Ascending aorta (tissue), 2 donors: ENCODE measurements around the gene STK39. TPM values are rescaled to one million over a fixed set of nuclear protein-coding genes. Genes with fewer than 3 reads are reported as not detected.
A peak's percentile ranks its signal among the peaks of the same experiment; 100 is the strongest.

ENCODE experiments used
- DNase-seq, 2 donors: peaks; one replicate each; pipeline ENCODE4 v3.0.0-alpha.2; 2019; ENCODE audit warnings: low spot score in 2 of 2
- H3K27ac ChIP-seq, 2 donors: fragments of 200-600 bp; sonication (generic); one replicate each; pipeline ENCODE4 v1.5.1; 2016 to 2017; ENCODE audit warnings: mild to moderate bottlenecking in 1 of 2
- H3K27me3 ChIP-seq: fragments of 200-600 bp; sonication (generic); one replicate; pipeline ENCODE4 v1.5.1; 2017
- H3K36me3 ChIP-seq, 2 donors: fragments of 200-600 bp; sonication (generic); one replicate each; pipeline ENCODE4 v1.5.1; 2016
- H3K4me1 ChIP-seq, 2 donors: fragments of 200-600 bp; sonication (generic); one replicate each; pipeline ENCODE4 v1.5.1; 2016 to 2017; ENCODE audit warnings: mild to moderate bottlenecking in 1 of 2
- H3K4me3 ChIP-seq, 2 donors: fragments of 200-600 bp; sonication (generic); one replicate each; pipeline ENCODE4 v1.5.1; 2016 to 2017; ENCODE audit warnings: mild to moderate bottlenecking in 1 of 2
- H3K9me3 ChIP-seq, 2 donors: fragments of 200-600 bp; sonication (generic); one replicate each; pipeline ENCODE4 v1.5.1; 2016
- intact Hi-C: fragments of 100-400 bp; cut with DNase I; formaldehyde crosslinking; loops from one replicate; pipeline ENCODE4 v1.15.1; 2023
- total RNA-seq: library from RNA; depleted of rRNA; stranded (reverse); fragments of >200 nt; gene quantifications from one replicate; pipeline ENCODE4 v1.1.0, GENCODE V29; 2016
- TF ChIP-seq, protein P1 (sequence below), 3 experiments: fragments of 200-600 bp in 2 of 3; fragments of 450-650 bp in 1 of 3; sonication (generic) in 2 of 3; IDR thresholded peaks; one replicate each; pipeline ENCODE4 v1.5.1; 2016 to 2019; ENCODE audit warnings: antibody characterized with exemption in 3 of 3, mild to moderate bottlenecking in 1 of 3, moderate library complexity in 1 of 3

STK39 gene
- total RNA-seq, 1 donor from 2014 or later: 7.5 TPM

DNA sequence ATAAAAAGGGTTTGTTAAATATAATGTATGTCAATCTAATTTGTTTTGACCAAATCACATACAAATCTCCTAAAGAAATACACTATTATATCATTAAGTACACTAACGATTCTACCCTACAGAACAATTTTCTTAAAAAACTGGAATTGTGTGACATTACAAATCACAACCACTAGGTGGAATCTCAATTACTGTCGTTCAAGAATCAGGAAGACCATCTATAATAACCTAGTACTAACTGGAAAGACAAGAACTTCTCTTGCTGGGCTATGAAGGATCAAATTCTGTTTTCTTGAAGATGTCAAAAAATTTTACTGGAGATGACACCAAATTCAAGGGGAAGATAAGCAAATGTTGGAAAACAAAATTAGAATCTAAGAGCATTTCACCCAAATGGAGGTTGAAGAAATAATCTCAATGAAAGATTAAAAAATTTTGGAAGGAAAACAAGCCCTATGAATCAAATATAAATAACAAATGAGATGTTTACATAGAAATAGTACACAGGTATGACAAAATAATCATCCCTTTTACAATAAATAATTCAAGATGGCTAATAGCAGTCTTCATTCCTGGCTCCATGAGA lies 110.9 kb downstream of the STK39 start:
- H3K27ac ChIP-seq: no peak overlapping the region
- peaks cover 0 to 4% of the 10 kb centered on the region in 2 donors for H3K36me3 ChIP-seq
- intact Hi-C loops: no loop called here
- TF ChIP-seq, protein P1, sequence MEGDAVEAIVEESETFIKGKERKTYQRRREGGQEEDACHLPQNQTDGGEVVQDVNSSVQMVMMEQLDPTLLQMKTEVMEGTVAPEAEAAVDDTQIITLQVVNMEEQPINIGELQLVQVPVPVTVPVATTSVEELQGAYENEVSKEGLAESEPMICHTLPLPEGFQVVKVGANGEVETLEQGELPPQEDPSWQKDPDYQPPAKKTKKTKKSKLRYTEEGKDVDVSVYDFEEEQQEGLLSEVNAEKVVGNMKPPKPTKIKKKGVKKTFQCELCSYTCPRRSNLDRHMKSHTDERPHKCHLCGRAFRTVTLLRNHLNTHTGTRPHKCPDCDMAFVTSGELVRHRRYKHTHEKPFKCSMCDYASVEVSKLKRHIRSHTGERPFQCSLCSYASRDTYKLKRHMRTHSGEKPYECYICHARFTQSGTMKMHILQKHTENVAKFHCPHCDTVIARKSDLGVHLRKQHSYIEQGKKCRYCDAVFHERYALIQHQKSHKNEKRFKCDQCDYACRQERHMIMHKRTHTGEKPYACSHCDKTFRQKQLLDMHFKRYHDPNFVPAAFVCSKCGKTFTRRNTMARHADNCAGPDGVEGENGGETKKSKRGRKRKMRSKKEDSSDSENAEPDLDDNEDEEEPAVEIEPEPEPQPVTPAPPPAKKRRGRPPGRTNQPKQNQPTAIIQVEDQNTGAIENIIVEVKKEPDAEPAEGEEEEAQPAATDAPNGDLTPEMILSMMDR (IDR thresholded peaks at IDR 0.05): peak in 2 of 3 experiments; percentile 30 to 48
- DNase-seq: no peak
- H3K9me3 ChIP-seq: no peaks in the 10 kb centered on the region
- no peak overlapping the region for H3K4me3 ChIP-seq
- no peaks in the 10 kb centered on the region for H3K4me1 ChIP-seq
- H3K27me3 ChIP-seq: no peaks in the 10 kb centered on the region

DNA sequence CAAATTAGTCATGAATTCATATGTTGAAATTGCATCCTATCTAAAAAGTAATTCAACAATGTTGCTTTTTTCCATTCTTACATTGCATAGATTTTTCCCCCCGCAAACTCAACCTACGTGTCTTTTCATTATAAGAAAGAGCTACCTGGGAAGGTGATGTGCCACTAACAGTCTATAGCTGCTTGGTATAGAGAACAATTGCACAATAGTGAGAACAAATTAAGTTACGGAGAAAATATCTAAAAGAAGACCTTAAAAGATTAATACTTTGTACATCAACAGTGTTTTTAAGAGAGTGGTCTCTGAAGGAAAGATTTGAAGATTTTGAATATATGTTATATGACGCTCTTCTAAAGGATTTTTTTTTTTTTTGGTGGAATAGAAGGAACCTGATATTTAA lies 111.8 kb downstream of the STK39 start:
- Histone ChIP-seq H3K4me3 (no peak overlapping the region), H3K4me1 (no peaks in the 10 kb centered on the region), H3K36me3 (peaks cover 0 to 4% of the 10 kb centered on the region in 2 donors), H3K27me3 (no peaks in the 10 kb centered on the region), H3K9me3 (no peaks in the 10 kb centered on the region), H3K27ac (no peak overlapping the region)
- DNase-seq: no peak
- TF ChIP-seq, protein P1 (IDR thresholded peaks at IDR 0.05): no peak
- intact Hi-C loops: no loop called here

DNA sequence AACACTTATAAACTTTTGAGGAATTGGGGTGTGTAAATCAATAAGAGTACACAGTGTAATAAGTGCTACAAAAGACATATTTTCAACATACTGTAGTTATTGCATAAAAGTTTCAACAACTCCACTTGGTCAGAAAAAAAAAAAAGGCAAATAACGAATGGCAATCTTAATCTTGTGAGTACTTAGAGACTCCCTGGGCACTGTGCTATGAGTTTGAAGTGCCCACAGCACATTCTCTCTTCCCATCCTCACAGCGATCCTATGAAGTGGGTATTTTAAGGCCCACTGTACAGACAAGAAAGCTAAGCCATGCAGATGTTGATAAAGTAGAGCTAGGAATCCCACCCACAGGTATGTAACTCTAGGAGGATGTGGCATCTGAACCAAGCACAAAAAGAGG lies 112.3 kb downstream of the STK39 start:
- H3K9me3 ChIP-seq: no peaks in the 10 kb centered on the region
- no peaks in the 10 kb centered on the region for H3K27me3 ChIP-seq
- H3K27ac ChIP-seq: no peak overlapping the region
- H3K4me3 ChIP-seq: no peak overlapping the region
- H3K36me3 ChIP-seq: peaks cover 0 to 4% of the 10 kb centered on the region in 2 donors
- intact Hi-C loops: no loop called here
- H3K4me1 ChIP-seq: no peaks in the 10 kb centered on the region
- TF ChIP-seq, protein P1 (IDR thresholded peaks at IDR 0.05): no peak
- DNase-seq: no peak

DNA sequence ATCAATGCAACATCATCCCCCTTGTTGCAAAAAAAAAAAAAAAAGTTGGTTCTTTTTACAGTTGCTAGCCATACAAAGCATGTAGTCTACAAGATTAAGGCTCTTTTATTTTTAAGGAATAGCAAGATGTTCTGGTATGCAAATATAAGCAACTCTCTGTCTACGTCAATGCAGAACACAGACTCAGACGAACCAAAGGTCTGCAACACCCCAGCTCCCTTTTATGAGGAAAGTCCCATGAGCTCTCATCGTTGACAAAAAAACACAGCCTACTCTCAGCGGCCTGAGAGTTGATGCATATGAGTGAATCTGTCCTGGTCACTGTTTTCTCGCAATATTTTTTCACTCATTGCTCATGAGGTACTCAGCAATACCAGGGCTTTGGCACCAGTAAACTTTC lies 112.9 kb downstream of the STK39 start:
- intact Hi-C loops: no loop called here
- H3K4me1 ChIP-seq: no peaks in the 10 kb centered on the region
- TF ChIP-seq, protein P1 (IDR thresholded peaks at IDR 0.05): no peak
- H3K36me3 ChIP-seq: peaks cover 0 to 4% of the 10 kb centered on the region in 2 donors
- no peak for DNase-seq
- no peak overlapping the region for H3K27ac ChIP-seq
- H3K4me3 ChIP-seq: no peak overlapping the region
- no peaks in the 10 kb centered on the region for H3K9me3 ChIP-seq
- H3K27me3 ChIP-seq: no peaks in the 10 kb centered on the region

DNA sequence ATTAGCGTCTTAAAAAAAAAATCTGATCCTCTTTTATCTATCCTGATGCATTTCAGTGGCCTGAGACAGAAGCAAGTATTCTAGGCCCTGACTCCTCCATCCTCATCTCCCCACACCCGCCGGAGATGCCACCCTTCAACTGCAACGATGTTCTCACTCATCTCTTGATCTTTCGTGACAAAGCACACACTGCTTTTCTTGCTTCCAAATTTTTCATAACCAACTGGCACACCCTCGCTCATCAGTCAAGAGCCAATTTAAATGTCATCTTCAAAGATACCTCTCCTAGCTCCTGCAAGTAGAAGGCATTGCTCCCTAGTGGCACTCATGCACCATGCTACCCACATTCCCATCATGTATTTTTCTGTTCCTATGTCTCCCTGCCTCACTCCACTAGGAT lies 115.0 kb downstream of the STK39 start:
- Histone ChIP-seq H3K9me3 (no peaks in the 10 kb centered on the region), H3K27me3 (no peaks in the 10 kb centered on the region), H3K27ac (no peak overlapping the region), H3K36me3 (no peaks in the 10 kb centered on the region), H3K4me1 (no peaks in the 10 kb centered on the region), H3K4me3 (no peak overlapping the region)
- TF ChIP-seq, protein P1 (IDR thresholded peaks at IDR 0.05): no peak
- intact Hi-C loops: no loop called here
- no peak for DNase-seq

DNA sequence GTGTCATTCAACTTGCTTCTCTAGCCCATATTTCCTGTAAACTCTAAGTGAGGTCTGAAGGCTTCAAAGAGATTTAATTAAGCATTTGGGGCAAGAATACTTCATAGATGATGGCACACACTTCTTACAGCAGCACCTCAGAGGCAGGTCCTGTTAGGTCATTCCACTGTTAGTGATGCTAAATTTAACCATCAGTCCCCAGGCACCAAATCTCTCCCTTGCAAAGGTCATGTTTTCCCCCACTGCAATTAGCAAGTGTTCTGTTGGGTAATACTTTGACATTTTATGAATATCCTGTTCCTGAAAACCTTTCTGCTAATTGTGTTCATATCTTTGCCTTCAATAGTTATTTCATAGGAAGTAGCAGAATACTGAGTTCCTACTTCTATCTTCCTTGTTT lies 117.0 kb downstream of the STK39 start:
- H3K4me1 ChIP-seq: no peaks in the 10 kb centered on the region
- H3K27ac ChIP-seq: no peak overlapping the region
- no peak for DNase-seq
- intact Hi-C loops: no loop called here
- no peaks in the 10 kb centered on the region for H3K27me3 ChIP-seq
- TF ChIP-seq, protein P1 (IDR thresholded peaks at IDR 0.05): no peak
- no peak overlapping the region for H3K4me3 ChIP-seq
- peaks cover 0 to 3% of the 10 kb centered on the region in 2 donors for H3K36me3 ChIP-seq
- no peaks in the 10 kb centered on the region for H3K9me3 ChIP-seq
